ENCODE data around the gene CDC45. TPM values are rescaled to one million over a fixed set of nuclear protein-coding genes. Genes with fewer than 3 reads are reported as not detected.

CDC45 gene
- total RNA-seq, 1 donor from 2014 or later, result 50.7 TPM

GRCh38 chr22:19494001-19494560 is 14.4 kb downstream of the CDC45 start:
- H3K36me3 ChIP-seq, result no peaks in the 10 kb centered on the region
- no peaks in the 10 kb centered on the region for H3F3A ChIP-seq (ENCODE audit: low read depth)
- no peak overlapping the region for H3K27ac Mint-ChIP-seq
- H2AFZ ChIP-seq (replicated peaks), result no peak overlapping the region
- no peak overlapping the region for H3K9ac ChIP-seq
- no peaks in the 10 kb centered on the region for H3K9me3 Mint-ChIP-seq
- H3K4me2 ChIP-seq, result no peak overlapping the region
- H3K27me3 ChIP-seq, result no peaks in the 10 kb centered on the region
- no peaks in the 10 kb centered on the region for H3K4me1 Mint-ChIP-seq
- peaks cover 6% of the 10 kb centered on the region for H4K20me1 ChIP-seq (ENCODE audit: low read depth)
- no peaks in the 10 kb centered on the region for H3K9me3 ChIP-seq (ENCODE audit: low read depth)
- no peaks in the 10 kb centered on the region for H3K4me1 ChIP-seq
- H3K27me3 Mint-ChIP-seq (ENCODE audit: insufficient read depth, low read depth), result no peaks in the 10 kb centered on the region
- peaks cover 7% of the 10 kb centered on the region for H3K36me3 Mint-ChIP-seq
- H3K79me2 ChIP-seq (ENCODE audit: low read depth), result no peaks in the 10 kb centered on the region
- no peak overlapping the region for H3K4me3 ChIP-seq
- DNase-seq (ENCODE audit: low spot score), result no peak
- no peak overlapping the region for H3K27ac ChIP-seq
- TF ChIP-seq EZH2phosphoT487 (IDR thresholded peaks at IDR 0.05) (no peak), EZH2 (IDR thresholded peaks at IDR 0.05) (no peak), CTCF (IDR thresholded peaks at IDR 0.05) (no peak)
- no peak overlapping the region for H3K4me3 Mint-ChIP-seq

GRCh38 chr22:19494676-19495173 is 15.0 kb downstream of the CDC45 start:
- H3K4me1 Mint-ChIP-seq, result no peaks in the 10 kb centered on the region
- no peak overlapping the region for H3K9ac ChIP-seq

GRCh38 chr22:19495562-19496323 is 16.0 kb downstream of the CDC45 start:
- no peak overlapping the region for H3K9ac ChIP-seq
- H3K9me3 ChIP-seq (ENCODE audit: low read depth), result no peaks in the 10 kb centered on the region
- no peak for DNase-seq (ENCODE audit: low spot score)
- H3K4me1 Mint-ChIP-seq, result no peaks in the 10 kb centered on the region
- no peak overlapping the region for H3K27ac ChIP-seq
- no peaks in the 10 kb centered on the region for H3K27me3 ChIP-seq
- no peaks in the 10 kb centered on the region for H4K20me1 ChIP-seq (ENCODE audit: low read depth)
- TF ChIP-seq CTCF (IDR thresholded peaks at IDR 0.05), result no peak
- TF ChIP-seq EZH2 (IDR thresholded peaks at IDR 0.05), result no peak
- TF ChIP-seq EZH2phosphoT487 (IDR thresholded peaks at IDR 0.05), result no peak
- H3K27me3 Mint-ChIP-seq (ENCODE audit: insufficient read depth, low read depth), result no peaks in the 10 kb centered on the region
- peaks cover 7% of the 10 kb centered on the region for H3K36me3 Mint-ChIP-seq
- H3K4me1 ChIP-seq, result no peaks in the 10 kb centered on the region
- no peak overlapping the region for H2AFZ ChIP-seq (replicated peaks)
- H3K36me3 ChIP-seq, result no peaks in the 10 kb centered on the region
- H3K4me2 ChIP-seq, result no peak overlapping the region
- H3K79me2 ChIP-seq (ENCODE audit: low read depth), result no peaks in the 10 kb centered on the region
- H3K27ac Mint-ChIP-seq, result no peak overlapping the region
- H3K4me3 ChIP-seq, result no peak overlapping the region
- no peaks in the 10 kb centered on the region for H3K9me3 Mint-ChIP-seq
- no peak overlapping the region for H3K4me3 Mint-ChIP-seq
- H3F3A ChIP-seq (ENCODE audit: low read depth), result no peaks in the 10 kb centered on the region

More at GRCh38 chr22:19494676-19495173, 15.0 kb downstream of the CDC45 start:
- TF ChIP-seq EZH2phosphoT487 (IDR thresholded peaks at IDR 0.05) (no peak), CTCF (IDR thresholded peaks at IDR 0.05) (no peak), EZH2 (IDR thresholded peaks at IDR 0.05) (no peak)
- no peak overlapping the region for H2AFZ ChIP-seq (replicated peaks)
- no peaks in the 10 kb centered on the region for H3K4me1 ChIP-seq
- no peak for DNase-seq (ENCODE audit: low spot score)
- H3K4me3 ChIP-seq, result no peak overlapping the region
- no peak overlapping the region for H3K4me3 Mint-ChIP-seq
- H3K27me3 Mint-ChIP-seq (ENCODE audit: insufficient read depth, low read depth), result no peaks in the 10 kb centered on the region
- H3K27ac Mint-ChIP-seq, result no peak overlapping the region
- H3F3A ChIP-seq (ENCODE audit: low read depth), result no peaks in the 10 kb centered on the region
- H3K9me3 Mint-ChIP-seq, result no peaks in the 10 kb centered on the region
- no peaks in the 10 kb centered on the region for H3K9me3 ChIP-seq (ENCODE audit: low read depth)
- H3K36me3 Mint-ChIP-seq, result peaks cover 7% of the 10 kb centered on the region
- peaks cover 2% of the 10 kb centered on the region for H4K20me1 ChIP-seq (ENCODE audit: low read depth)
- no peak overlapping the region for H3K27ac ChIP-seq
- no peaks in the 10 kb centered on the region for H3K79me2 ChIP-seq (ENCODE audit: low read depth)
- no peaks in the 10 kb centered on the region for H3K27me3 ChIP-seq
- H3K36me3 ChIP-seq, result no peaks in the 10 kb centered on the region
- no peak overlapping the region for H3K4me2 ChIP-seq

Data from neural progenitor cell (in vitro differentiated cells).